Omental fat pad (tissue), 4 donors: ENCODE results near the gene FNBP1. TPM values are rescaled to one million over a fixed set of nuclear protein-coding genes. Genes with fewer than 3 reads are reported as not detected.

Experiments
- ATAC-seq: fragments of 150-250 bp; one replicate; pipeline ENCODE4 v1.9.1; 2016; ENCODE audit warnings: mild to moderate bottlenecking, moderate library complexity; ENCODE audit not compliant: low FRiP score
- DNase-seq: peaks from one replicate; pipeline ENCODE4 v3.0.0-alpha.2; 2019; ENCODE audit warnings: low spot score
- CTCF ChIP-seq, 3 donors: fragments of 450-650 bp; IDR thresholded peaks; one replicate each; pipeline ENCODE4 v1.5.1; 2016 to 2017; ENCODE audit warnings: antibody characterized with exemption in 3 of 3, mild to moderate bottlenecking in 3 of 3, moderate library complexity in 2 of 3
- total RNA-seq, 4 donors: library from RNA; depleted of rRNA; stranded (reverse); fragments of >200 nt; gene quantifications; one replicate each; pipeline ENCODE4 v1.1.0, GENCODE V29; 2016

Gene FNBP1
- total RNA-seq, 4 donors from 2014 or later: 38.7 to 53.4 (median 45.9) TPM

- ATAC-seq: no peak
- TF ChIP-seq CTCF (IDR thresholded peaks at IDR 0.05): no peak
- no peak for DNase-seq
These were observed 1.9 kb downstream of the FNBP1 start for GRCh38 chr9:130040984-130041647.

- TF ChIP-seq CTCF (IDR thresholded peaks at IDR 0.05): no peak
- DNase-seq (no peak), ATAC-seq (no peak)
These were observed 3.4 kb downstream of the FNBP1 start for GRCh38 chr9:130039528-130040147.

- DNase-seq (no peak), ATAC-seq (peak; percentile 45)
- no peak for TF ChIP-seq CTCF (IDR thresholded peaks at IDR 0.05)
These were observed 6.9 kb downstream of the FNBP1 start for GRCh38 chr9:130036099-130036498.

GRCh38 chr9:130034570-130034969 is 8.4 kb downstream of the FNBP1 start:
- ATAC-seq (peak; percentile 46), DNase-seq (no peak)

GRCh38 chr9:130030651-130031127 is 12.3 kb downstream of the FNBP1 start:
- no peak for TF ChIP-seq CTCF (IDR thresholded peaks at IDR 0.05)
- DNase-seq: no peak
- no peak for ATAC-seq

More at GRCh38 chr9:130034570-130034969, 8.4 kb downstream of the FNBP1 start:
- TF ChIP-seq CTCF (IDR thresholded peaks at IDR 0.05): no peak

- TF ChIP-seq CTCF (IDR thresholded peaks at IDR 0.05): no peak
- ATAC-seq (no peak), DNase-seq (no peak)
These were observed 13.6 kb downstream of the FNBP1 start for GRCh38 chr9:130029223-130029973.
